ENCODE measurements around the gene ACSS1.

The ACSS1 gene

GRCh38 chr20:25058051-25058846, at the start of gene ACSS1:
Gene ACSS1, minus strand, starts transcription at chr20:25058139. Its CDS starts 37 bp downstream, at chr20:25058102.
- DNase-seq = peak in 40 of 58 donors; percentile 23 to 82 (median 55)

GRCh38 chr20:25103526-25103925, 45.6 kb upstream of the ACSS1 start:
- no peak for DNase-seq

- DNase-seq = no peak
Observed at GRCh38 chr20:25100914-25101313, 43.0 kb upstream of the ACSS1 start.

- no peak for DNase-seq
Observed at GRCh38 chr20:25099601-25100140, 41.7 kb upstream of the ACSS1 start.

- no peak for DNase-seq
Observed at GRCh38 chr20:25097498-25097897, 39.6 kb upstream of the ACSS1 start.

GRCh38 chr20:25090492-25091429, 32.8 kb upstream of the ACSS1 start:
- no peak for DNase-seq

- DNase-seq = no peak
Observed at GRCh38 chr20:25089662-25090061, 31.7 kb upstream of the ACSS1 start.

- DNase-seq = no peak
Observed at GRCh38 chr20:25089096-25089495, 31.2 kb upstream of the ACSS1 start.

GRCh38 chr20:25088267-25088666, 30.3 kb upstream of the ACSS1 start:
- no peak for DNase-seq

- DNase-seq = no peak
Observed at GRCh38 chr20:25087186-25087929, 29.4 kb upstream of the ACSS1 start.

GRCh38 chr20:25085756-25086495, 28.0 kb upstream of the ACSS1 start:
- no peak for DNase-seq

- DNase-seq = no peak
Observed at GRCh38 chr20:25084626-25085187, 26.8 kb upstream of the ACSS1 start.

GRCh38 chr20:25083773-25084625, 26.1 kb upstream of the ACSS1 start:
- DNase-seq = no peak

- no peak for DNase-seq
Observed at GRCh38 chr20:25083141-25083772, 25.3 kb upstream of the ACSS1 start.

- no peak for DNase-seq
Observed at GRCh38 chr20:25082498-25082873, 24.5 kb upstream of the ACSS1 start.

- DNase-seq = no peak
Observed at GRCh38 chr20:25081730-25082497, 24.0 kb upstream of the ACSS1 start, which contains the start of gene VSX1. Gene VSX1, minus strand, starts transcription at chr20:25082141. Its CDS starts 45 bp downstream, at chr20:25082096.

GRCh38 chr20:25081065-25081729, 23.3 kb upstream of the ACSS1 start:
- DNase-seq = no peak
